Measurements from ENCODE around the gene ZNHIT1.

ZNHIT1 gene
- long read RNA-seq, transcript ZNHIT1-201 (5 exons, 1,225 nt) = major isoform, 66 of 79 reads
- long read RNA-seq, partial matches to known transcripts = 1 of 79 reads
- long read RNA-seq, other reads (novel, unspliced or antisense) = 10 of 79 reads

- H3K27me3 ChIP-seq (ENCODE audit: insufficient read depth, poor library complexity, severe bottlenecking) = no peaks in the 10 kb centered on the region
- peak; percentile 92 to 96 for DNase-seq (ENCODE audit: low read depth in 1 of 2, low spot score in 1 of 2)
- peak within 1 kb of the TSS; percentile 79 for H3K27ac ChIP-seq (replicated peaks)
- TF ChIP-seq CTCF (IDR thresholded peaks at IDR 0.05; ENCODE audit: insufficient read depth, low read length) = no peak
- 0 out of 2 replicates have a peak, but pooled peaks have one; percentile 15 for TF ChIP-seq SPI1 (IDR thresholded peaks at IDR 0.05; ENCODE audit: borderline replicate concordance, low read depth)
- no peak for TF ChIP-seq REST (IDR thresholded peaks at IDR 0.05; ENCODE audit: insufficient replicate concordance, low read depth)
- TF ChIP-seq POLR2AphosphoS5 (IDR thresholded peaks at IDR 0.05; ENCODE audit: low read depth) = peak; percentile 31; the same call in 1 of the 2 replicates
- TF ChIP-seq GABPA (IDR thresholded peaks at IDR 0.05; ENCODE audit: low read depth) = peak; percentile 85
- peak within 1 kb of the TSS; percentile 94 for H3K4me3 ChIP-seq (replicated peaks; ENCODE audit: insufficient read depth, low read length)
These were observed at the start of gene ZNHIT1, which contains the start of gene PLOD3 for GRCh38 chr7:101217388-101218235. Gene ZNHIT1, plus strand, starts transcription at chr7:101218165. Its CDS starts 31 bp downstream, at chr7:101218196. Gene PLOD3, minus strand, starts transcription at chr7:101217581. Its CDS starts 307 bp downstream, at chr7:101217274.

- H3K27me3 ChIP-seq (ENCODE audit: insufficient read depth, poor library complexity, severe bottlenecking) = peaks cover 81% of the 10 kb centered on the region
- DNase-seq (ENCODE audit: low read depth in 1 of 2, low spot score in 1 of 2) = no peak
- no peak overlapping the region for H3K4me3 ChIP-seq (replicated peaks; ENCODE audit: insufficient read depth, low read length)
- H3K27ac ChIP-seq (replicated peaks) = no peak overlapping the region
- no peak for TF ChIP-seq GABPA (IDR thresholded peaks at IDR 0.05; ENCODE audit: low read depth)
- TF ChIP-seq SPI1 (IDR thresholded peaks at IDR 0.05; ENCODE audit: borderline replicate concordance, low read depth) = no peak
- TF ChIP-seq CTCF (IDR thresholded peaks at IDR 0.05; ENCODE audit: insufficient read depth, low read length) = no peak
- TF ChIP-seq REST (IDR thresholded peaks at IDR 0.05; ENCODE audit: insufficient replicate concordance, low read depth) = no peak
- TF ChIP-seq POLR2AphosphoS5 (IDR thresholded peaks at IDR 0.05; ENCODE audit: low read depth) = no peak
These were observed 49.4 kb upstream of the ZNHIT1 start for GRCh38 chr7:101168412-101169049.

- H3K4me3 ChIP-seq (replicated peaks; ENCODE audit: insufficient read depth, low read length) = no peak overlapping the region
- no peak for TF ChIP-seq REST (IDR thresholded peaks at IDR 0.05; ENCODE audit: insufficient replicate concordance, low read depth)
- no peak for TF ChIP-seq GABPA (IDR thresholded peaks at IDR 0.05; ENCODE audit: low read depth)
- no peak for TF ChIP-seq SPI1 (IDR thresholded peaks at IDR 0.05; ENCODE audit: borderline replicate concordance, low read depth)
- TF ChIP-seq POLR2AphosphoS5 (IDR thresholded peaks at IDR 0.05; ENCODE audit: low read depth) = no peak
- peaks cover 83% of the 10 kb centered on the region for H3K27me3 ChIP-seq (ENCODE audit: insufficient read depth, poor library complexity, severe bottlenecking)
- no peak overlapping the region for H3K27ac ChIP-seq (replicated peaks)
- DNase-seq (ENCODE audit: low read depth in 1 of 2, low spot score in 1 of 2) = no peak
These were observed 48.7 kb upstream of the ZNHIT1 start for GRCh38 chr7:101169110-101169837.
